Type B pancreatic cell (in vitro differentiated cells): ENCODE data around the gene TMEM109. TPM values are rescaled to one million over a fixed set of nuclear protein-coding genes. Genes with fewer than 3 reads are reported as not detected.

Experiments
- DNase-seq: peaks from one replicate; pipeline ENCODE4 v3.0.0; 2021; ENCODE audit warnings: mixed read lengths; ENCODE audit not compliant: unreplicated experiment; ENCODE audit errors: extremely low spot score
- H3K27ac Mint-ChIP-seq: 2 replicates; pipeline ENCODE4 v1.8.0; 2021; ENCODE audit warnings: mild to moderate bottlenecking, mixed read lengths
- H3K27me3 Mint-ChIP-seq: 2 replicates; pipeline ENCODE4 v1.8.0; 2021; ENCODE audit warnings: mixed read lengths
- H3K36me3 Mint-ChIP-seq: 2 replicates; pipeline ENCODE4 v1.8.0; 2021; ENCODE audit warnings: mixed read lengths
- H3K4me1 Mint-ChIP-seq: one replicate; pipeline ENCODE4 v1.8.0; 2021; ENCODE audit warnings: mixed read lengths; ENCODE audit not compliant: unreplicated experiment
- H3K4me3 Mint-ChIP-seq: 2 replicates; pipeline ENCODE4 v1.8.0; 2021; ENCODE audit warnings: mild to moderate bottlenecking, mixed read lengths
- H3K9me3 Mint-ChIP-seq: 2 replicates; pipeline ENCODE4 v1.8.0; 2021; ENCODE audit warnings: mixed read lengths
- CTCF ChIP-seq: fragments of 200-600 bp; sonication (generic); conservative IDR thresholded peaks from 2 replicates; pipeline ENCODE4 v1.5.0; 2021; ENCODE audit warnings: antibody characterized with exemption, mild to moderate bottlenecking
- total RNA-seq: library from RNA; stranded (reverse); gene quantifications from 2 replicates; pipeline ENCODE4 v1.2.1, GENCODE V29; 2021; ENCODE audit warnings: low replicate concordance

The TMEM109 gene
- total RNA-seq, 1 donor from 2014 or later: 83.0 TPM

GRCh38 chr11:60950024-60950423 lies 36.1 kb downstream of the TMEM109 start:
- H3K27me3 Mint-ChIP-seq: peaks cover 44% of the 10 kb centered on the region

GRCh38 chr11:60950933-60951605 lies 37.1 kb downstream of the TMEM109 start:
- Mint-ChIP-seq H3K9me3 (no peaks in the 10 kb centered on the region), H3K4me3 (no peak overlapping the region), H3K36me3 (peaks cover 4% of the 10 kb centered on the region), H3K27me3 (peaks cover 44% of the 10 kb centered on the region), H3K4me1 (peaks cover 18% of the 10 kb centered on the region), H3K27ac (no peak overlapping the region)
- no peak for DNase-seq
- TF ChIP-seq CTCF: no peak

More at GRCh38 chr11:60950024-60950423, 36.1 kb downstream of the TMEM109 start:
- no peak for TF ChIP-seq CTCF
- DNase-seq: no peak
- Mint-ChIP-seq H3K4me3 (peak overlapping the region; percentile 61), H3K9me3 (no peaks in the 10 kb centered on the region), H3K27ac (no peak overlapping the region), H3K36me3 (peaks cover 4% of the 10 kb centered on the region), H3K4me1 (peaks cover 18% of the 10 kb centered on the region)

- H3K36me3 Mint-ChIP-seq: peaks cover 4% of the 10 kb centered on the region
- no peaks in the 10 kb centered on the region for H3K9me3 Mint-ChIP-seq
- peaks cover 44% of the 10 kb centered on the region for H3K27me3 Mint-ChIP-seq
- H3K4me3 Mint-ChIP-seq: no peak overlapping the region
- no peak for TF ChIP-seq CTCF
- no peak overlapping the region for H3K27ac Mint-ChIP-seq
- peaks cover 18% of the 10 kb centered on the region for H3K4me1 Mint-ChIP-seq
- DNase-seq: no peak
Measured at GRCh38 chr11:60951606-60951903, 37.6 kb downstream of the TMEM109 start.

GRCh38 chr11:60951904-60952741 lies 38.2 kb downstream of the TMEM109 start, which contains the start of gene SLC15A3:
Gene SLC15A3, minus strand, starts transcription at chr11:60952176. Its CDS starts 625 bp downstream, at chr11:60951551.
- H3K9me3 Mint-ChIP-seq: no peaks in the 10 kb centered on the region
- no peak for DNase-seq
- H3K27ac Mint-ChIP-seq: peak within 1 kb of the TSS; percentile 56
- peaks cover 18% of the 10 kb centered on the region for H3K4me1 Mint-ChIP-seq
- peaks cover 4% of the 10 kb centered on the region for H3K36me3 Mint-ChIP-seq
- TF ChIP-seq CTCF: no peak
- H3K27me3 Mint-ChIP-seq: peaks cover 44% of the 10 kb centered on the region
- peak within 1 kb of the TSS; percentile 42 for H3K4me3 Mint-ChIP-seq

GRCh38 chr11:60952742-60953170 lies 38.8 kb downstream of the TMEM109 start:
- H3K36me3 Mint-ChIP-seq: peaks cover 4% of the 10 kb centered on the region
- peaks cover 18% of the 10 kb centered on the region for H3K4me1 Mint-ChIP-seq
- TF ChIP-seq CTCF: no peak
- peak overlapping the region; percentile 56 for H3K27ac Mint-ChIP-seq
- H3K9me3 Mint-ChIP-seq: no peaks in the 10 kb centered on the region
- no peak for DNase-seq
- peak overlapping the region; percentile 14 for H3K4me3 Mint-ChIP-seq
- H3K27me3 Mint-ChIP-seq: peaks cover 44% of the 10 kb centered on the region
